Tibial artery (tissue), 4 donors: ENCODE measurements around the gene MTMR8.

Source experiments
- DNase-seq, 2 donors: peaks; one replicate each; pipeline ENCODE4 v3.0.0-alpha.2; 2019
- H3K27ac ChIP-seq, 2 donors: fragments of 200-600 bp; sonication (generic) in 1 of 2; 1 replicate in 1 of 2; 2 replicates in 1 of 2; pipeline ENCODE4 v1.5.1; 2018 to 2019; ENCODE audit warnings: mild to moderate bottlenecking in 1 of 2
- H3K27me3 ChIP-seq, 2 donors: fragments of 200-600 bp; sonication (generic) in 1 of 2; one replicate each; pipeline versions ENCODE4 v1.5.1 to v1.6.0; 2016 to 2019
- H3K36me3 ChIP-seq, 3 donors: fragments of 200-600 bp; sonication (generic) in 2 of 3; one replicate each; pipeline ENCODE4 v1.5.1; 2016 to 2019; ENCODE audit warnings: mild to moderate bottlenecking in 2 of 3
- H3K4me1 ChIP-seq, 4 donors: fragments of 200-600 bp; sonication (generic) in 2 of 4; 1 replicate in 3 of 4; 2 replicates in 1 of 4; pipeline ENCODE4 v1.5.1; 2016 to 2019
- H3K4me3 ChIP-seq, 2 donors: fragments of 200-600 bp; sonication (generic) in 1 of 2; 1 replicate in 1 of 2; 2 replicates in 1 of 2; pipeline ENCODE4 v1.5.1; 2018 to 2019; ENCODE audit warnings: mild to moderate bottlenecking in 2 of 2
- H3K9me3 ChIP-seq, 3 donors: fragments of 200-600 bp; sonication (generic) in 1 of 3; one replicate each; pipeline ENCODE4 v1.5.1; 2016 to 2019
- intact Hi-C: fragments of 100-400 bp; cut with DNase I; formaldehyde crosslinking; loops from one replicate; pipeline ENCODE4 v1.15.0; 2023; ENCODE audit warnings: low total_unique reads
- TF ChIP-seq, protein P1 (sequence below), 2 experiments: fragments of 200-600 bp in 1 of 2; fragments of 450-650 bp in 1 of 2; IDR thresholded peaks; one replicate each; pipeline ENCODE4 v1.5.1; 2017 to 2019; ENCODE audit warnings: antibody characterized with exemption in 2 of 2, mild to moderate bottlenecking in 1 of 2, moderate library complexity in 1 of 2

MTMR8 gene

DNA sequence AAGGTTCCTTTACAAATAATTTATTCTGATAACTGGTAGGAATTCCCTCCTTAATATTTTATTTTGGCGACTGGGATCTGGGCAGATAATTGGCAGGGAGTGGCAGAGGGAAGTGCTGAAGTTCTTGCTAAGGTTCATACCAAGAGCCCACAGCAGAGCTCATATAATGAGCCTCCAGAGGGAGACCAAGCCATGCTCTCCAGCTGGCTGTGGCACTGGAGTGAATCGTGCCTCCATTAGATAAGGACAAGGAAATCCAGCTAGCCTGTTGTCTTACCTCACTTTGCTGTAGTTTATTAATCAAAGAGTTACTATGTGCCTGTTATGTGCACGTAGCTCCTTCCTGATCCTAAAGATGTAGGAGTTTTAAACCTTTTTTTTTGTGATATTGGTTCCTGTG, 166.1 kb downstream of the MTMR8 start:
- no peaks in the 10 kb centered on the region for H3K27me3 ChIP-seq
- no peaks in the 10 kb centered on the region for H3K4me1 ChIP-seq
- no peaks in the 10 kb centered on the region for H3K9me3 ChIP-seq
- no peak overlapping the region for H3K4me3 ChIP-seq
- H3K36me3 ChIP-seq, result no peaks in the 10 kb centered on the region
- DNase-seq, result no peak
- intact Hi-C loops, result no loop called here
- H3K27ac ChIP-seq, result no peak overlapping the region
- TF ChIP-seq, protein P1, sequence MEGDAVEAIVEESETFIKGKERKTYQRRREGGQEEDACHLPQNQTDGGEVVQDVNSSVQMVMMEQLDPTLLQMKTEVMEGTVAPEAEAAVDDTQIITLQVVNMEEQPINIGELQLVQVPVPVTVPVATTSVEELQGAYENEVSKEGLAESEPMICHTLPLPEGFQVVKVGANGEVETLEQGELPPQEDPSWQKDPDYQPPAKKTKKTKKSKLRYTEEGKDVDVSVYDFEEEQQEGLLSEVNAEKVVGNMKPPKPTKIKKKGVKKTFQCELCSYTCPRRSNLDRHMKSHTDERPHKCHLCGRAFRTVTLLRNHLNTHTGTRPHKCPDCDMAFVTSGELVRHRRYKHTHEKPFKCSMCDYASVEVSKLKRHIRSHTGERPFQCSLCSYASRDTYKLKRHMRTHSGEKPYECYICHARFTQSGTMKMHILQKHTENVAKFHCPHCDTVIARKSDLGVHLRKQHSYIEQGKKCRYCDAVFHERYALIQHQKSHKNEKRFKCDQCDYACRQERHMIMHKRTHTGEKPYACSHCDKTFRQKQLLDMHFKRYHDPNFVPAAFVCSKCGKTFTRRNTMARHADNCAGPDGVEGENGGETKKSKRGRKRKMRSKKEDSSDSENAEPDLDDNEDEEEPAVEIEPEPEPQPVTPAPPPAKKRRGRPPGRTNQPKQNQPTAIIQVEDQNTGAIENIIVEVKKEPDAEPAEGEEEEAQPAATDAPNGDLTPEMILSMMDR (IDR thresholded peaks at IDR 0.05), result no peak
